Measurements from ENCODE around the gene RIN1.

DNA sequence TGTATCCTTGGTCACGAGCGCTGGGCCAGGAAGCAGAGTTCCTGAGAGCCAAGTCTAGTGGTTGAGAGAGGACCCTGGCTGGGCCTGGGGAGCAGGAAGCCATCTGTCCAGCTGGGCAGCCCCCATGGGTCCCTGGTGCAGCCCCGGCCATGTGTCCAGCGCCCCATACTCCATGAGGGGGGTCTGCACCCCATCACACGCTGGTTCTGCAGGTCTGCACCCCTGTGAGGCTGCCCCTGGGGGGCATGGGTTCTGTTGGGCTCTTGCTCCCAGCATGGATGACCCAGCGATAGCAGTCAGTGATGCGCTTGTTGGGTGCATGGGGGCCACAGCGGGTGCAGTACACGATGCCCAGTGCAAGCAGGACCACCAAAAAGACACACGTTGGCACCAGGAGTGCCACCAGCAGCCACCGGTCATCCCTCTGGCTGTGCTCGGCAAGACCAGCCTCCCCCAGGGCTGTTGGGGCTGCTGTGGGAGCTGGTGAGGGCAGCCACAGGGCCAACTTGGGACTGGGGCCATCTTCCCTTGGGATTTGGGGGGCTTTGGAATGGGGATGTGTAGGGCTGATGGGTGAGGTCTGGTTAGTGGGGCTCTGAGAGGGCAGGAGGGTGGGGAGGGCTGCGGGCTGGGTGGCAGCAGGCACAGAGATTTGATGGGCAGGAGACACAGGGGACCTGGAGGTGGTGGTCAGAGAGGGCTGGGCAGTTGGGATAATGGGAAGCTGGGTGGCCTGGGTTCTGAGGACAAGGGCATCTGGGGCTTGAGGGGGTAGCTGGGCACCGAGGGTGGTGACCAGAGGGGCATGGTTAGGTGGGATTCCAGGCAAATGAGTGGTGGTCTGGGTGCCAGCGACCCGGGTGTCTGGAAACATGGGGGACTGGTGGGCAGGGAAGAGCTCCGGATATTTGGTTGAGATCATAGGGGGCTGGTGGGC, 21.4 kb downstream of the RIN1 start:
- TF ChIP-seq CTCF (IDR thresholded peaks at IDR 0.05): no peak
- no peak for TF ChIP-seq EZH2 (IDR thresholded peaks at IDR 0.05)
